ENCODE measurements around the gene CFC1B. TPM values are rescaled to one million over a fixed set of nuclear protein-coding genes. Genes with fewer than 3 reads are reported as not detected.
"Not testable (repeated sequence)": the region's sequence is repeated elsewhere in the genome, so short reads cannot be mapped to it uniquely, and the experiment has no call there.

CFC1B gene
- total and polyA plus RNA-seq, 2 experiments from 2014 or later: not detected

- H3K9me2 ChIP-seq (ENCODE audit: insufficient read depth); H3K79me2 ChIP-seq (replicated peaks; ENCODE audit: insufficient read depth): not testable (repeated sequence)
These were observed 35.4 kb downstream of the CFC1B start for GRCh38 chr2:130556441-130556840.

DNA sequence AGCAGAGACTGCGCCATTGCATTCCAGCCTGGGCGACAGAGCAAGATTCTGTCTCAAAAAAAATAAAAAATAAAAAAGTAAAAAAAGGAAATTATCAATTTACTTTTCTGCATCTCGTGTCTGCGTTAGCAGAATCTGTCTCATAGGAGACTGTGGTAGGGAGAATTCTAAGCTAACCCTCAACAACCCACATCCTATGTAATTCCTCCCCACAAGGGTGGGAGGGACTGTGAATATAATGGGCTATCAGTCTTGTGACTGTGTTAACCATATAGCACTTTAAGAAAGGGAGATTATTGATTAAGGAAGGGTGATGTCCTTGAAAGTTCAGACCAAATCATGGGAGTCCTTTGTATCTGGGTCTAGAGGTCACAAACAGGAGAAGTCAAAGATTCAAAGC is 45.1 kb downstream of the CFC1B start:
- H3F3A ChIP-seq (replicated peaks; ENCODE audit: low read depth); ATAC-seq; H3K36me3 ChIP-seq (ENCODE audit: insufficient read depth); H3K79me2 ChIP-seq (replicated peaks; ENCODE audit: insufficient read depth); H3K4me3 ChIP-seq; H3K27ac Mint-ChIP-seq; H3K4me1 Mint-ChIP-seq; H3K36me3 Mint-ChIP-seq (ENCODE audit: low read depth); H3K27me3 Mint-ChIP-seq (ENCODE audit: insufficient read depth, low read depth, poor library complexity); DNase-seq (ENCODE audit: low spot score); H3K4me2 ChIP-seq; H2AFZ ChIP-seq; H3K27me3 ChIP-seq (ENCODE audit: insufficient read depth); H3K4me3 Mint-ChIP-seq; H3K27ac ChIP-seq (ENCODE audit: low read depth); H3K9me3 Mint-ChIP-seq; H3K4me1 ChIP-seq (ENCODE audit: insufficient read depth); H4K20me1 ChIP-seq (replicated peaks; ENCODE audit: insufficient read depth); H3K9me2 ChIP-seq (ENCODE audit: insufficient read depth): not testable (repeated sequence)

More at GRCh38 chr2:130556441-130556840, 35.4 kb downstream of the CFC1B start:
- not testable (repeated sequence) for H3K36me3 ChIP-seq (ENCODE audit: insufficient read depth); H3K4me3 Mint-ChIP-seq; DNase-seq (ENCODE audit: low spot score); H4K20me1 ChIP-seq (replicated peaks; ENCODE audit: insufficient read depth); ATAC-seq; H3K4me1 Mint-ChIP-seq; H3K27ac Mint-ChIP-seq; H3K27me3 Mint-ChIP-seq (ENCODE audit: insufficient read depth, low read depth, poor library complexity); H3K9me3 Mint-ChIP-seq; H3K4me1 ChIP-seq (ENCODE audit: insufficient read depth); H3K27me3 ChIP-seq (ENCODE audit: insufficient read depth); H3K4me3 ChIP-seq; H3K27ac ChIP-seq (ENCODE audit: low read depth); H2AFZ ChIP-seq; H3K4me2 ChIP-seq; H3K36me3 Mint-ChIP-seq (ENCODE audit: low read depth); H3F3A ChIP-seq (replicated peaks; ENCODE audit: low read depth)

- H3K27me3 Mint-ChIP-seq (ENCODE audit: insufficient read depth, low read depth, poor library complexity); H4K20me1 ChIP-seq (replicated peaks; ENCODE audit: insufficient read depth); H3K79me2 ChIP-seq (replicated peaks; ENCODE audit: insufficient read depth); H3K9me2 ChIP-seq (ENCODE audit: insufficient read depth); H3K27me3 ChIP-seq (ENCODE audit: insufficient read depth); ATAC-seq; H3K36me3 ChIP-seq (ENCODE audit: insufficient read depth); H3K4me2 ChIP-seq; H3F3A ChIP-seq (replicated peaks; ENCODE audit: low read depth); H3K4me3 ChIP-seq; H3K36me3 Mint-ChIP-seq (ENCODE audit: low read depth); H3K27ac Mint-ChIP-seq; H3K4me1 Mint-ChIP-seq; H2AFZ ChIP-seq; H3K9me3 Mint-ChIP-seq; DNase-seq (ENCODE audit: low spot score); H3K4me3 Mint-ChIP-seq; H3K27ac ChIP-seq (ENCODE audit: low read depth); H3K4me1 ChIP-seq (ENCODE audit: insufficient read depth): not testable (repeated sequence)
These were observed 50.9 kb downstream of the CFC1B start for GRCh38 chr2:130571929-130572328.

GRCh38 chr2:130574230-130574629 is 53.2 kb downstream of the CFC1B start:
- not testable (repeated sequence) for H3K4me1 Mint-ChIP-seq; H3K4me3 Mint-ChIP-seq; H4K20me1 ChIP-seq (replicated peaks; ENCODE audit: insufficient read depth); H3K27ac ChIP-seq (ENCODE audit: low read depth); H3K9me3 Mint-ChIP-seq; H3K27ac Mint-ChIP-seq; H3K4me3 ChIP-seq; H3K4me2 ChIP-seq; H3K4me1 ChIP-seq (ENCODE audit: insufficient read depth); H3K27me3 ChIP-seq (ENCODE audit: insufficient read depth); H3K36me3 Mint-ChIP-seq (ENCODE audit: low read depth); H3K36me3 ChIP-seq (ENCODE audit: insufficient read depth); H3K79me2 ChIP-seq (replicated peaks; ENCODE audit: insufficient read depth); H3F3A ChIP-seq (replicated peaks; ENCODE audit: low read depth); DNase-seq (ENCODE audit: low spot score); H3K27me3 Mint-ChIP-seq (ENCODE audit: insufficient read depth, low read depth, poor library complexity); H3K9me2 ChIP-seq (ENCODE audit: insufficient read depth); H2AFZ ChIP-seq; ATAC-seq

GRCh38 chr2:130576209-130576784 is 55.3 kb downstream of the CFC1B start:
- not testable (repeated sequence) for H3K27me3 Mint-ChIP-seq (ENCODE audit: insufficient read depth, low read depth, poor library complexity); H3K36me3 ChIP-seq (ENCODE audit: insufficient read depth); H3K27me3 ChIP-seq (ENCODE audit: insufficient read depth); ATAC-seq; H3K36me3 Mint-ChIP-seq (ENCODE audit: low read depth); H3K9me2 ChIP-seq (ENCODE audit: insufficient read depth); DNase-seq (ENCODE audit: low spot score); H3K27ac Mint-ChIP-seq; H2AFZ ChIP-seq; H3K9me3 Mint-ChIP-seq; H3K4me3 Mint-ChIP-seq; H3K79me2 ChIP-seq (replicated peaks; ENCODE audit: insufficient read depth); H3K27ac ChIP-seq (ENCODE audit: low read depth); H4K20me1 ChIP-seq (replicated peaks; ENCODE audit: insufficient read depth); H3K4me3 ChIP-seq; H3K4me1 ChIP-seq (ENCODE audit: insufficient read depth); H3K4me1 Mint-ChIP-seq; H3K4me2 ChIP-seq; H3F3A ChIP-seq (replicated peaks; ENCODE audit: low read depth)

DNA sequence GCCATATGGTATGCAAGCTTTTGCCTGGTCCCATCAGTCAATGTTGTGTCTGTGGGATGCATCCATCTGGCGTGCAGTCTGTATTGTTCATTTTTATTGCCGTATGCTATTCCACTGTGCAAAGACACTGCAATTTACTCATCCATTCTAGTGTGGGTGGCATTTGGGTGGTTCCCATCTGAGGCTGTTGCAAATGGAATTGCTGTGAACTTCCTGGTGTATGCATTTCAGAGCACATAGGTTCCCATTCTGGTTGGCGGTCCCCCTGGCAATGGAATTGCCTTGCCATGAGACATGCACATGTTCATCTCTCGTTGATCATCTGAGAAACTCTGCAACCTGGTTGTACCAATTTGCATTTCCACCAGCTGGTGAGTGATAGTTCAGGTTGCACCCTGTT is 56.5 kb downstream of the CFC1B start:
- H3K9me2 ChIP-seq (ENCODE audit: insufficient read depth); H3K79me2 ChIP-seq (replicated peaks; ENCODE audit: insufficient read depth); DNase-seq (ENCODE audit: low spot score); H3K4me3 ChIP-seq; H2AFZ ChIP-seq; H3K27me3 Mint-ChIP-seq (ENCODE audit: insufficient read depth, low read depth, poor library complexity); H3K27me3 ChIP-seq (ENCODE audit: insufficient read depth); H3K36me3 ChIP-seq (ENCODE audit: insufficient read depth); H3K9me3 Mint-ChIP-seq; H3K36me3 Mint-ChIP-seq (ENCODE audit: low read depth); H3K4me1 Mint-ChIP-seq; H3K4me2 ChIP-seq; ATAC-seq; H3K27ac ChIP-seq (ENCODE audit: low read depth); H3F3A ChIP-seq (replicated peaks; ENCODE audit: low read depth); H3K4me3 Mint-ChIP-seq; H3K4me1 ChIP-seq (ENCODE audit: insufficient read depth); H4K20me1 ChIP-seq (replicated peaks; ENCODE audit: insufficient read depth); H3K27ac Mint-ChIP-seq: not testable (repeated sequence)

Measured in GM23338 (cell line).